Measurements from ENCODE around the gene POLR2M.
A peak's percentile ranks its signal among the peaks of the same experiment; 100 is the strongest.

The POLR2M gene

GRCh38 chr15:57741089-57741488 lies 34.6 kb downstream of the POLR2M start:
- no peak for DNase-seq

GRCh38 chr15:57743424-57743823 lies 36.9 kb downstream of the POLR2M start:
- DNase-seq: peak; percentile 24

GRCh38 chr15:57746786-57747185 lies 40.3 kb downstream of the POLR2M start:
- no peak for DNase-seq

GRCh38 chr15:57747206-57747896 lies 40.8 kb downstream of the POLR2M start:
- peak; percentile 19 for DNase-seq

GRCh38 chr15:57751177-57751800 lies 44.8 kb downstream of the POLR2M start:
- DNase-seq: peak; percentile 52

GRCh38 chr15:57752436-57752835 lies 45.9 kb downstream of the POLR2M start:
- no peak for DNase-seq

GRCh38 chr15:57752840-57753239 lies 46.3 kb downstream of the POLR2M start:
- DNase-seq: no peak

- no peak for DNase-seq
Measured at GRCh38 chr15:57756466-57756865, 50.0 kb downstream of the POLR2M start.

GRCh38 chr15:57758560-57758959 lies 52.0 kb downstream of the POLR2M start:
- DNase-seq: peak; percentile 2

- DNase-seq: no peak
Measured at GRCh38 chr15:57761562-57761961, 55.0 kb downstream of the POLR2M start.

- peak; percentile 4 for DNase-seq
Measured at GRCh38 chr15:57762302-57762701, 55.8 kb downstream of the POLR2M start.

GRCh38 chr15:57763176-57763964 lies 56.9 kb downstream of the POLR2M start:
- no peak for DNase-seq

Data from DMS53 (cell line).